MM.1S (cell line): ENCODE measurements around the gene GJA3.

ENCODE experiments used
- DNase-seq: peaks from one replicate; pipeline ENCODE4 v3.0.0-alpha.2; 2015
- H2AFZ ChIP-seq: fragments of 300-600 bp; sonication (generic); 2 replicates; pipeline ENCODE4 v1.6.0; 2016; ENCODE audit warnings: antibody characterized with exemption, low read length
- H3F3A ChIP-seq: fragments of 300-600 bp; sonication (generic); 2 replicates; pipeline ENCODE4 v1.6.1; 2016; ENCODE audit warnings: mild to moderate bottlenecking, antibody characterized with exemption, low read length, moderate library complexity, mixed read lengths; ENCODE audit not compliant: insufficient read depth
- H3K27ac ChIP-seq: fragments of 300-600 bp; sonication (generic); 2 replicates; pipeline ENCODE4 v1.5.1; 2016; ENCODE audit warnings: mild to moderate bottlenecking, low read length
- H3K27me3 ChIP-seq: fragments of 300-600 bp; sonication (generic); replicated peaks from 2 replicates; pipeline ENCODE4 v1.6.0; 2016; ENCODE audit warnings: low read length; ENCODE audit not compliant: insufficient read depth
- H3K36me3 ChIP-seq: fragments of 300-600 bp; sonication (generic); replicated peaks from 2 replicates; pipeline ENCODE4 v1.6.1; 2016; ENCODE audit warnings: mild to moderate bottlenecking, low read length, mixed read lengths; ENCODE audit not compliant: insufficient read depth
- H3K4me1 ChIP-seq: fragments of 300-600 bp; sonication (generic); 2 replicates; pipeline ENCODE4 v1.6.1; 2016; ENCODE audit warnings: low read length, mixed read lengths
- H3K4me2 ChIP-seq: fragments of 300-600 bp; sonication (generic); 2 replicates; pipeline ENCODE4 v1.6.0; 2016; ENCODE audit warnings: low read depth, low read length
- H3K4me3 ChIP-seq: fragments of 300-600 bp; sonication (generic); 2 replicates; pipeline ENCODE4 v1.5.1; 2016; ENCODE audit warnings: low read length, mixed read lengths
- H3K79me2 ChIP-seq: fragments of 300-600 bp; sonication (generic); 2 replicates; pipeline ENCODE4 v1.6.1; 2016; ENCODE audit warnings: mixed run types, low read length, mixed read lengths
- H3K9ac ChIP-seq: fragments of 300-600 bp; sonication (generic); 2 replicates; pipeline ENCODE4 v1.6.1; 2016; ENCODE audit warnings: low read length, mixed read lengths
- H3K9me2 ChIP-seq: fragments of 300-600 bp; sonication (generic); replicated peaks from 2 replicates; pipeline ENCODE4 v1.6.1; 2016; ENCODE audit warnings: mild to moderate bottlenecking, low read length, mixed read lengths; ENCODE audit not compliant: insufficient read depth
- H3K9me3 ChIP-seq: fragments of 300-600 bp; sonication (generic); replicated peaks from 2 replicates; pipeline ENCODE4 v1.6.1; 2016; ENCODE audit warnings: mild to moderate bottlenecking, low read length, mixed read lengths; ENCODE audit not compliant: insufficient read depth
- H4K20me1 ChIP-seq: fragments of 300-600 bp; sonication (generic); 2 replicates; pipeline ENCODE4 v1.6.1; 2016; ENCODE audit warnings: mild to moderate bottlenecking, low read length, moderate library complexity, mixed read lengths; ENCODE audit not compliant: insufficient read depth
- EZH2 ChIP-seq: fragments of 300-600 bp; sonication (generic); optimal IDR thresholded peaks from 2 replicates; pipeline ENCODE3; 2017; ENCODE audit warnings: low read depth, mild to moderate bottlenecking, antibody characterized with exemption, low read length, mixed read lengths
- EZH2phosphoT487 ChIP-seq: fragments of 300-600 bp; sonication (generic); IDR thresholded peaks from 2 replicates; pipeline ENCODE4 v1.6.1; 2018; ENCODE audit warnings: antibody characterized with exemption, low read length
- TF ChIP-seq, protein P1 (sequence below): fragments of 300-600 bp; sonication (generic); IDR thresholded peaks from 2 replicates; pipeline ENCODE4 v1.5.1; 2016; ENCODE audit warnings: antibody characterized with exemption, low read length, mixed read lengths

The GJA3 gene

DNA sequence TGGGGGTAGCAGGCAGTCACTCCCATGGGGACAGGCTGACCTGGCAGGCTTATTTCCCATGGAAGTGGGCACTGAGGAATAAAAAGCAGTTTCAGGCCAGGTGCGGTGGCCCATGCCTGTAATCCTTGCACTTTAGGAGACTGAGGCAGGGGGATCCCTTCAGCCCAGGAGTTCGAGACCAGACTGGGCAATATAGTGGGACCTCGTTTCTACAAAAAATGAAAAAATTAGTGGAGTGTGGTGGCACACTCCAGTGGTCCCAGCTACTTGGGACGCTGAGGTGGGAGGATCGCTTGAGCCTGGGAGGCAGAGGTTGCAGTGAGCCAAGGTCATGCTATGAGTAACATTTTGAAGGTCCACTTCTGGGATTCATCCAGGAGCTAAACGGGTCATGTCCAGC lies 25.9 kb upstream of the GJA3 start:
- Histone ChIP-seq H2AFZ (no peak overlapping the region), H3K79me2 (peaks cover 20% of the 10 kb centered on the region)

DNA sequence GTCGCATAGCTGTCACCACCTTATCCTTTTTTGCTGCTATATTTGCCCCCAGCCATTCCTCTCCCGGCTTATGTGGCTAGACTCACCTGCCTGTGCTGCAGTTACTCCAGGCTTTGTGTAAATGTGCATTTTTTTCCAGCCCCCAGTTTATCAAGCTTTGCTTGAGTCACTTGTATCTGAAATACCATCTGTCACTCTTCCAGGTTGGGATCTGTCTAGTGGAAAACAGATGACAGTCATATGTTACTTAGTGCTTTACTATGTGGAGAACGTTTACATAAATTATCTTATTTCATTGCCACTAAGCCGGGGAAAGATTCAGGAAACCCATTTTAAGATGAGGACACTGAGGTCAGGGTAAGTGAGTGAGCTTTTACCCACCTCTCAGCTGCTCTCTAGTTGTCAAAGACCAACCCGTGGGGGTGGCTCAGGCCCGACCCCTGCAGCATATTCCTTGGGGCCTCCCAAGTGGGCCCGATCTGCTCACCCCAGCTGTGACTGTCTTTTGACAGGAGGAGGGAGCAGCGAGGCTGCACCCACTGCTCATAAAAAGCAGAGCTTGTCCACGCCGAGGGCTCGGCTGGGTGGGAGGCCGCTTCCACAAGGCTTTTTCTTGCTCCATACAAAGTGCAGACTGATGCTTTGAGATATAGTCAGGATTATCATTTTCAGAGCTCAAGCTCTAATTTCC lies 24.7 kb upstream of the GJA3 start:
- Histone ChIP-seq H3K4me3 (no peak overlapping the region), H3K4me2 (no peak overlapping the region), H3K9me3 (no peaks in the 10 kb centered on the region), H4K20me1 (no peaks in the 10 kb centered on the region), H3K27me3 (no peaks in the 10 kb centered on the region), H3K79me2 (peaks cover 7% of the 10 kb centered on the region), H2AFZ (no peak overlapping the region), H3K27ac (no peak overlapping the region), H3K36me3 (no peaks in the 10 kb centered on the region), H3F3A (no peaks in the 10 kb centered on the region), H3K9me2 (no peaks in the 10 kb centered on the region), H3K4me1 (no peaks in the 10 kb centered on the region), H3K9ac (no peak overlapping the region)
- no peak for DNase-seq
- TF ChIP-seq, protein P1, sequence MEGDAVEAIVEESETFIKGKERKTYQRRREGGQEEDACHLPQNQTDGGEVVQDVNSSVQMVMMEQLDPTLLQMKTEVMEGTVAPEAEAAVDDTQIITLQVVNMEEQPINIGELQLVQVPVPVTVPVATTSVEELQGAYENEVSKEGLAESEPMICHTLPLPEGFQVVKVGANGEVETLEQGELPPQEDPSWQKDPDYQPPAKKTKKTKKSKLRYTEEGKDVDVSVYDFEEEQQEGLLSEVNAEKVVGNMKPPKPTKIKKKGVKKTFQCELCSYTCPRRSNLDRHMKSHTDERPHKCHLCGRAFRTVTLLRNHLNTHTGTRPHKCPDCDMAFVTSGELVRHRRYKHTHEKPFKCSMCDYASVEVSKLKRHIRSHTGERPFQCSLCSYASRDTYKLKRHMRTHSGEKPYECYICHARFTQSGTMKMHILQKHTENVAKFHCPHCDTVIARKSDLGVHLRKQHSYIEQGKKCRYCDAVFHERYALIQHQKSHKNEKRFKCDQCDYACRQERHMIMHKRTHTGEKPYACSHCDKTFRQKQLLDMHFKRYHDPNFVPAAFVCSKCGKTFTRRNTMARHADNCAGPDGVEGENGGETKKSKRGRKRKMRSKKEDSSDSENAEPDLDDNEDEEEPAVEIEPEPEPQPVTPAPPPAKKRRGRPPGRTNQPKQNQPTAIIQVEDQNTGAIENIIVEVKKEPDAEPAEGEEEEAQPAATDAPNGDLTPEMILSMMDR, result no peak
- TF ChIP-seq EZH2 (no peak), EZH2phosphoT487 (no peak)

More for the DNA sequence above, 25.9 kb upstream of the GJA3 start:
- H3K36me3 ChIP-seq, result no peaks in the 10 kb centered on the region
- no peak for DNase-seq
- no peak overlapping the region for H3K4me2 ChIP-seq
- 0 out of 2 replicates have a peak, but pooled peaks cover 5% of the 10 kb centered on the region for H3K4me1 ChIP-seq
- H3K27me3 ChIP-seq, result no peaks in the 10 kb centered on the region
- no peaks in the 10 kb centered on the region for H4K20me1 ChIP-seq
- H3F3A ChIP-seq, result no peaks in the 10 kb centered on the region
- no peaks in the 10 kb centered on the region for H3K9me2 ChIP-seq
- no peak overlapping the region for H3K9ac ChIP-seq
- H3K9me3 ChIP-seq, result no peaks in the 10 kb centered on the region
- H3K4me3 ChIP-seq, result no peak overlapping the region
- TF ChIP-seq, protein P1, result no peak
- TF ChIP-seq EZH2phosphoT487, result no peak
- TF ChIP-seq EZH2, result no peak
- no peak overlapping the region for H3K27ac ChIP-seq

DNA sequence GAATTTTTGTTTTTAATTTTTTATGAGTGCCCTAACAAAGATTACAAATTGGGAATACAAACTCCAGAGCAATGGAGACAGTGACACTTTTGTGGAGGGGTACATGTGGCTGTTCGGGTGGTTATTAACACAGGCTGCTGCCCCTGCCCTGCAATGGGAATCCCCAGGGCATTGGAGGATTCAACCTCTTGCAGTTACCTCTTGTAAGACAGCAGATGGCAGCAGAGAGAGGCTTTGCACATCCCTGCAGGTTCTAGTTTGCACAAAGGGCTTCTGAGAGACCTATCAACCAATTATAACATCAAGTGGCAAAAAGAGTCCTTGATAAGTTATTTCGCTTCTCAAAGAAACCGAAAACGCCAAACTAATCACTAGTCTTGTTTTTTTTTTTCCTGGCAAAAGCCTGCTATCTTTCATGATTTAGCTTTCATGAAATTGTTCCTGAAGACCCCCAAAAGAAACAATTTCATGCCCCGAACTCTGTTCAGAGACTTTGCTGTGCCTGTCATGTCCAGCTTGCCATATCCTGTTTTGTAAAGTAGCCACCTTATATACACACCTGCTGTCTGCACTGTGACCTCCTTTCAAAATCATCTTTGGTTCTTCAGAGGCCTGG lies 21.5 kb upstream of the GJA3 start:
- H4K20me1 ChIP-seq, result no peaks in the 10 kb centered on the region
- no peaks in the 10 kb centered on the region for H3K27me3 ChIP-seq
- peak; percentile 53 for DNase-seq
- no peak overlapping the region for H3K4me3 ChIP-seq
- H3K9me2 ChIP-seq, result no peaks in the 10 kb centered on the region
- H3K36me3 ChIP-seq, result no peaks in the 10 kb centered on the region
- no peaks in the 10 kb centered on the region for H3K79me2 ChIP-seq
- no peaks in the 10 kb centered on the region for H3F3A ChIP-seq
- H3K4me2 ChIP-seq, result no peak overlapping the region
- H3K9ac ChIP-seq, result no peak overlapping the region
- H3K9me3 ChIP-seq, result no peaks in the 10 kb centered on the region
- H3K27ac ChIP-seq, result no peak overlapping the region
- H2AFZ ChIP-seq, result no peak overlapping the region
- TF ChIP-seq, protein P1, result peak; percentile 59
- no peak for TF ChIP-seq EZH2
- no peaks in the 10 kb centered on the region for H3K4me1 ChIP-seq
